ENCODE data around the gene GRID2.

The GRID2 gene

DNA sequence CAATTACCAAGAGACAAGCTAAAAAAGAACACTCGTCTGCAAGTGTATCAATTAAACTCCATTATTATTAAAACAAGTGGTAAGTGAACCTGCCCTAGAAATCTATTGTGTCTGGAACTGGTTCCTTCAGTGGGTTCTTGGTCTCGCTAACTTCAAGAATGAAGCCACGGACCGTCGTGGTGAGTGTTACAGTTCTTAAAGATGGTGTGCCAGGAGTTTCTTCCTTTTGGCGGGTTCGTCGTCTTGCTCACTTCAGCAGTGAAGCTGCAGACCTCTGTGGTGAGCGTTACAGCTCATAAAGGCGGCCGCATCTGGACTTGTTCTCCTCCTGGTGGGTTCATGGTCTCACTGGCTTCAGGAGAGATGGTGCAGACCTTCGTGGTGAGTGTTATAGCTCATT is 231.8 kb downstream of the GRID2 start:
- DNase-seq, result no peak

DNA sequence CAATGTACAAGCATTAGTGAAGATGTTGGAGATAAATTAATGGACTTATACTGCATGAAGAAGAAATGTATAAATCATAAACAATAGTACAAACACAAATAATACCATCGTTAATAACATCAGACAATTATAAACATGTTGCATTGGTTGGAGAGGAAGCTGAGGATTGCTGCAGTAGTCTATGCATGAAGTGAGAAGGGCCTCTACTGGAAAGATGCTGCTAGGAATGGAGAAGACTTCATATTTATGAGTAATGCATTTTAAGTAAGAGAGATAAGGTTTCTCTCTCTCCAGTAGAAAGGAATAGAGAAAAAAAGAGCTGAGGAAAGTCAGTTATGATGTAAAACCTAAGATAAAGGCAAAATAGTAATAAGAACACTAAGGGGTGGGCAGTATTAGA is 247.8 kb downstream of the GRID2 start:
- no peak for DNase-seq

DNA sequence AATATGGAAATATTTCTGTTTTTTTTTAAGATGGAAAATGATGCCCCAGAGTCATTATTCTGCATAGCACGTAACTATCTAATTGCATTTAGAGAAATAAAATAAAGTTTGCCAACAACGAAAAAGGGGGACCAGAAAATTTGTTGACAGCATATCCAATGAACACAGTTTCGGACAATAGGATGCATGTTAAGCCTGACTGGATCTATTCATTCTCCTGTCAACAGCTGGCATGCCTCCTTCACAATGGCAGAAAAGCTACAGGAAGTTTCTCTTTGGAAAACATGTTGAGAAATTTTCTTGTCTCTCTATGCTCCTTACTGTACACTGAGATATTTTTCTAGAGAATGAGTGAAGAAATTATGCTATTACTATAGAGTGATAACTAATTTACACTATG is 262.5 kb downstream of the GRID2 start:
- no peak for DNase-seq

- no peak for DNase-seq
These were observed 277.1 kb downstream of the GRID2 start for GRCh38 chr4:92580816-92581215.

DNA sequence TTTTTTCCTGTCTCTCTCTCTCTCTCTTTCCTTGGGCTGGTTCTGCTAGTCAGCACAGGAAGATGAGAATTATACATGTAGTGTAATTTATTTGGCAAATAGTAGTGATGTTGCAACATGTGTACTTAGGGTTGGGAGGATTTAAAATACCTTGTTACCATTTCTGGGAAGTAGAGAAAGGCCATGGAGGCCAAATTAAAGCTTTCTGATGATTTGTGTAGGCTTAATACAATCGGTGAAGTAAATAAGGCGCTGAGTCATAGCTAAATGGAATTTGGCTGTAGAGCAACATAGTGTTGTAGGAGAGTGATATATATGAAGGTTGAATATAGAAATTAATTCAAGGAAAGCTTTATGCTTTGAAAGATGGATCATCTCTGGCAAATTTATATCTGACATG is 295.3 kb downstream of the GRID2 start:
- DNase-seq, result no peak

DNA sequence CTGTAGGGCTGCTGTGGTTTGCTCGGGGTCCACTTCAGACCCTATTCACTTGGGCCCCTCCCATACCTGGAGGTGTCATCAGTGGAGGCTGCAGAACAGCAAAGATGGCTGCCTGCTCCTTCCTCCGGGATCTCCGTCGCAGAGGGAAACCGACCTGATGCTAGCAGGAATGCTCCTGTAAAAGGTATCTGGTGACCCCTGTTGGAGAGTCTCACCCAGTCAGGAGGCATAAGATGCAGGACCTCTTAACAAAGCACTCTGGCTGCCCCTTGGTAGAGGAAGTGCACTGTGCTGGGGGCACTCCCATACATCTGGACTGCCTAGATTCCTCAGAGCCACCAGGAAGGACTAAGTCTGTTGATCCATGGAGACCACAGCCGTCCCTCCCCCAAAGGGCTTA is 296.9 kb downstream of the GRID2 start:
- no peak for DNase-seq

- no peak for DNase-seq
These were observed 302.5 kb downstream of the GRID2 start for GRCh38 chr4:92606227-92606626.

- DNase-seq, result no peak
These were observed 311.3 kb downstream of the GRID2 start for GRCh38 chr4:92615049-92615448.

- no peak for DNase-seq
These were observed 315.2 kb downstream of the GRID2 start for GRCh38 chr4:92618968-92619367.

DNA sequence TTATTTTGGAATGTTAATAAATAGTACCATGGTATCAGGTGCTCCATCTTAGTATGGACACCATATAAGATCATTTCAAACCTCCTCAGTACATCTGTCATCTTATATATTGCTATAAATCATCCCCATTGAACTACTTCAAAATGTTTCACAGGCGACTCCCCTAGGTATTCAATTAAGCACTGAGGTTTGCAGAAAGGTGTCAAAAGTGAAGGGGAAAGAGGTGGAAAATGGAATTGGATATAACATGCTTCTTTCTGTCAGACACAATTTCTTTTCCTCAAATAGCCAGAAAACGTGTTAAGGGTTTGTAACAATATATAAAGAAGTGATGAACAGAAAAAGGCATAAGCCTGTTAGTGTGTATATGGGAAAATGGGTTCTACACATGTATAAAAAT is 325.5 kb downstream of the GRID2 start:
- no peak for DNase-seq

GRCh38 chr4:92634882-92635281 is 331.1 kb downstream of the GRID2 start:
- DNase-seq, result no peak

DNA sequence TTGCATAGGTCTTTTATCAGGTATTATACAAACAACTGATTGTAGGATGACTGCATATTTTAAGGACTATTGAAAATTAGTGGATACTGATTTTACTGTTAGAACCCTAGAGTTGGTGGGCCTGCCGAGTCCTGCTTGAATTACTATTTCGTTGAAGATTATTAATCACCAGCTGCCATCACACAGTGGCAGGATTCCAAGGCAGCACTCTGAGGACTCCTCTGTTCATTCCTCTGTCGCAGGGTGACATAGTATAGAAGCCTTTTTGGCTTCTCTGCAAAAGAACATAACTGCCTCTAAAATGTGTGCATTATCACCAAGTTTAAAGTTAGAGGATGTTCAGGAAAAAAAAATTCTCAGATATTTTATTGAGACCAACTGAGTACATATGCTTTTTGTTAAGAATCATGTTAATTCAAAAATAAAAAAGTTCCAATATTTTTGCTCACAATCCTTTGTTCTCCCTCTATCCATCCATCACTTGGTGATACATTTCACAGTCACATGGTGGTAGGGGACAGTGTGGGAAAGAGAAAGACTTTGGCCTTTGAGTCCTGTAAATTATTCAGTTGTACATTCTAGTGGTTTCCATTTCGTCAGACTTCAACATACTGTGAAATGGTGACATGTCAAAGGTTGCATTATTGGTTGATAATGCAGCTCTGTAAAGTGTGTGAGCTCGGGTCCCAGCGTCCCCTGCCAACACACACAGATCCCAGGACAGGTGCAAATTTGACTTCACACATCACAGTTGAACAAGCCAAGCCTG is 332.5 kb downstream of the GRID2 start:
- no peak for DNase-seq

GRCh38 chr4:92641409-92641808 is 337.6 kb downstream of the GRID2 start:
- DNase-seq, result no peak

GRCh38 chr4:92646826-92647225 is 343.1 kb downstream of the GRID2 start:
- DNase-seq, result no peak

DNA sequence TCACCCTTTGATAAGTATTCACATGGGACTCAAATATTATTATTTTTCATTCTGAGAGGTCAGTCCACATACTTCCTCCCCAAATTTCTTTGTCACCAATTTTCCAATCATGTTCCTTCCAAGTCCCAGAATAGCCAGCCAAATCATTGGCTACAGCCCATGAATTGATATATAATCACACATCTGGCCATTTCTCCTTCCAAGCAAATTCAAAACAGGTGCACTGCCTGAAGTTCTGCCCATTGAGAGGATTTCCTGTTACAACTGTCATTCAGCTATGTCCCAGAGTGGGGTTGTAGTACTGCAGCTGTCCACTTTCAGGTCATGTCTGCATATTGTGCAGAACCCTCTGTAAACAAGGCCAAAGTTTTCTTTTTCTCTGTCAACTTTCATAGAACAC is 347.8 kb downstream of the GRID2 start:
- no peak for DNase-seq

- DNase-seq, result no peak
These were observed 350.3 kb downstream of the GRID2 start for GRCh38 chr4:92654084-92654483.

GRCh38 chr4:92657695-92658094 is 353.9 kb downstream of the GRID2 start:
- DNase-seq, result no peak

- no peak for DNase-seq
These were observed 354.6 kb downstream of the GRID2 start for GRCh38 chr4:92658318-92658717.

DNA sequence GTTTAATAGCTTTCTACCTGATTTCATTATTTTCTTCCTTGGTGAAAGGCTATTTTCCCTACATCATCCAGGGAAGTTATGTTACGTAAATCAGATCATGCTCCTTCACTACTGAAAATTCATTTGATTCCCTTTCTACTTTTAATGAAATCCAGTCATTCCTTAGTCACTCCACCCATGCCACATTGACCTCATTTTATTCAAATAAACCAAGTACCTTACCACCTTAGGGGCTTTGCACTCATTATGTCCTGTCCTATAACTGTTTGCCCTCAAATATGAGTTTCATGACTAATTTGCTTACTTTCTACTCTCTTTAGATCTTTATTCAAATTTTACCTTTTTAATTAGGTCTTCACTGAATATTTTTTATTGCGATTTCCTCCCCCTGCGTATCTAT is 374.0 kb downstream of the GRID2 start:
- no peak for DNase-seq

DNA sequence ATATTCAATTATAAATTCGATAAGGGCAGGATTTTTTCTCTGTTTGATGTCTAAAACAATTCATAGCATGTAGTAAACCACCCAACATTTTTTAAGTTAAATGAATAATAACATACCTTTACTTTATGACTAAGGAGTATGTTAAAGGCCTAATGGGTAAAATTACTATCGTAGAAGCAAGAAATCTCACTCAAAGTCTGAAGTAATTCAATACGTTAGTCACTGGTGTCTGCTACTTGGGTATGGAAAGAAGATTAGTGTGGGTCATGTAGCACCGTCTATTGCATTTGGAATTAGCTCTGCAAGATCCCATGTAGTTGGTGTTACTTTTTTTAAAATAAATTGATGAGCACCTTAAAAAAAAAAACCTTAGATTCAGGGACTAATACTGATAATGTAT is 374.5 kb downstream of the GRID2 start:
- no peak for DNase-seq

DNA sequence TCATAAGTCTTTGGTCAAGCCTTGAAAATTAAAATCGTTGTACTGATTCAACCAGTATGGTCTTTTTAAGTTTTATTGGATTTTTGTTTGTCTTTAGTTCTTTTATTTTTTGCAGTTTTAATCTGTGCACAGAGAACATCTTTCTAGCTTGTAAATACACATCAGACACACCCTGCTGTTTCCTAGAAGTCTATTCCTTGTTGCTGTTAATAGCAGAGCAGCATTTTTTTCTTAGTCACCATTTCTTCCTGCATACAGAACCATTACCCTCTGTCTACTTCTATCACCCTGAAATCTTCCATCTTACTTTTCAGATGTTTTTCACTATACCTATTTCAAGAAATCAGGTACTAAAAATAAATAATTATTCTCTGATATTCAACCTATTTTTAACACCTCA is 375.4 kb downstream of the GRID2 start:
- DNase-seq, result no peak

- DNase-seq, result no peak
These were observed 410.9 kb downstream of the GRID2 start for GRCh38 chr4:92714640-92715039.

DNA sequence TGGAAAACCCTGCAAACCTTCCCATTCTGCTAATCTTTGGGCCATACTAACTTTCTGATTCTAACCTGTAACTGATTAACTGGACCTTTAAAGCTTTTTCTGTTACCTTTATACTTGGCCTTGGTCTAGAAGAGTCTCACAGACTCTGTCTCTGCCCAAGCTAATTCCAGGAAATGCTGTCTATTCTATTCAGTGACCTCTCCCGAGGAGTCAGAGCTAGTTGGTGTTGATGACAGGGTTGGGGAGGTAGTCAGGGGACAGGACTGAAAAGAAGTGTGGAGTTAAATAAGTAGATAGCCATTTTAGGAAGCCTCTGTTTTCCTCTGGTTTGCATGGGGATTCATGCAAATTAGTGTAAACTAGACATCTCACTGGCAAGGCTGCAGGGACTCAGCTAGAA is 429.5 kb downstream of the GRID2 start:
- no peak for DNase-seq

DNA sequence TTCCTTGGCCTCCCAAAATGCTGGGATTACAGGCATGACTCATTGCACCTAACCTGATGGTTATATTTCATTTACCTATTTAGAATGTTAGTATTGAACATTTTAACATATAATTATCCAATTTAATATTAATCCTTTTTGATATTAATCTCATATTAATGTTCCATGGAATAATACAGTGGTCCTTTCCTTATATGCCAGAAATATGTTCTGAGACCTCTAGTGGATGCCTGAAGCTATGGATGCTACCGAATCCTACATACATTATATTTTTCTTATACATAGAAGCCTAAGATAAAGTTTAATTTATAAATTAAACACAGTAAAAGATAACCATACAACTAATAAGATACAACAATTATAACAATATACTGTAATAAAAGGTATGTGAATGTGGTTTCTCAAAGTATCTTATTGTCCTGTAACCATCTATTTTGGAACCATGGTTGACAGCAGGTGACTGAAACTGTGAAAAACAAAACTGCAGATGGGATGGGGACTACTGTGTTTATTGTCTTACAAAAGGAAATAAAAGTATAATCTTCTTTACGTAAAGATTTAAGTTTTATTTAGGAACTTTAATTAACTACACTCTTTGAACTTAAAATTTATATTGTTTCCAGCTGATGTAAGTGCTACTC is 431.4 kb downstream of the GRID2 start:
- DNase-seq, result no peak

- no peak for DNase-seq
These were observed 456.7 kb downstream of the GRID2 start for GRCh38 chr4:92760433-92760832.
